Measurements from ENCODE around the gene ALOX5.
"Not testable (repeated sequence)": the region's sequence is repeated elsewhere in the genome, so short reads cannot be mapped to it uniquely, and the experiment has no call there.

Gene ALOX5

DNA sequence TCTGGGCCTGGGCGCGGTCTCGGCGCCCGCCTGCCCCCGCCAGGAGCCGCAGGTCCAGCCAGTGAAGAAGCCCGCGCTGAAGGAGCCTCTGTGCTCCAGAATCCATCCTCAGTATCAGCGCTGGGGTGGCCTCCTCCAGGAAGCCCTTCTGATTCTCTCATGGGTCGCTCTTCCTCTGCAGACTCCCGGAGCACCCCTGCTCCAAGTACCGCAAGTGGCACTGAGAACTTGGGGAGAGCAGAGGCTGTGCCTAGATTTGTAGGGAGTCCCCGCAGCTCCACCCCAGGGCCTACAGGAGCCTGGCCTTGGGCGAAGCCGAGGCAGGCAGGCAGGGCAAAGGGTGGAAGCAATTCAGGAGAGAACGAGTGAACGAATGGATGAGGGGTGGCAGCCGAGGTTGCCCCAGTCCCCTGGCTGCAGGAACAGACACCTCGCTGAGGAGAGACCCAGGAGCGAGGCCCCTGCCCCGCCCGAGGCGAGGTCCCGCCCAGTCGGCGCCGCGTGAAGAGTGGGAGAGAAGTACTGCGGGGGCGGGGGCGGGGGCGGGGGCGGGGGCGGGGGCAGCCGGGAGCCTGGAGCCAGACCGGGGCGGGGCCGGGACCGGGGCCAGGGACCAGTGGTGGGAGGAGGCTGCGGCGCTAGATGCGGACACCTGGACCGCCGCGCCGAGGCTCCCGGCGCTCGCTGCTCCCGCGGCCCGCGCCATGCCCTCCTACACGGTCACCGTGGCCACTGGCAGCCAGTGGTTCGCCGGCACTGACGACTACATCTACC lies at the start of gene ALOX5:
Gene ALOX5 (plus strand): TSS at position 641 of the 774 bp plus-strand sequence. CDS start 64 bp downstream, at position 705.
- DNase-seq = no peak

DNA sequence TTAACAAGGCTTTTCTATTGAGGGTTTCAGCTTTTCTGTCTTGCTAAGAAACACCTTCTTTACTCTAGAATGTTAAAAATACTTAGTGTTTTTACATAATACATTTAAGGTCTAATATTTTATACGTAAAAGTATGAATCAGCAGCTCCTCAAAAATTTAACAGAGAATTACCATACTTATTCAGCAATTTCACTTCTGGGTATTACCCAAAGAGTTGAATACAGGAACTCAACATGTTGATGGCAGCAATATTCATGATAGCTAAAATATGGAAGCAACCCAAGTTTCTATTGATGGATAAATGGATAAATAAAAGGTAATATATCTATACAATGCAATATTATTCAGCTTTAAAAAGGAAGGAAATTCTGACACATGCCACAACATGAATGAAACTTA lies 48.9 kb upstream of the ALOX5 start:
- DNase-seq = no peak

DNA sequence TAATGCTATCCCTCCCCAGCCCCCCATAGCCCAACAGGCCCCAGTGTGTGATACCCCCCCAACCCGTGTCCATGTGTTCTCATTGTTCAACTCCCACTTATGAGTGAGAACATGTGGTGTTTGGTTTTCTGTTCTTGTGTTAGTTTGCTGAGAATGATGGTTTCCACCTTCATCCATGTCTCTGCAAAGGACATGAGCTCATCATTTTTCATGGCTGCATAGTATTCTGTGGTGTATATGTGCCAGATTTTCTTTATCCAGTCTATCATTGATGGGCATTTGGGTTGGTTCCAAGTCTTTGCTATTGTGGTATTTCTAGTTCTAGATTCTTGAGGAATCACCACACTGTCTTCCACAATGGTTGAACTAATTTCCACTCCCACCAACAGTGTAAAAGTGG lies 47.2 kb upstream of the ALOX5 start:
- not testable (repeated sequence) for DNase-seq

DNA sequence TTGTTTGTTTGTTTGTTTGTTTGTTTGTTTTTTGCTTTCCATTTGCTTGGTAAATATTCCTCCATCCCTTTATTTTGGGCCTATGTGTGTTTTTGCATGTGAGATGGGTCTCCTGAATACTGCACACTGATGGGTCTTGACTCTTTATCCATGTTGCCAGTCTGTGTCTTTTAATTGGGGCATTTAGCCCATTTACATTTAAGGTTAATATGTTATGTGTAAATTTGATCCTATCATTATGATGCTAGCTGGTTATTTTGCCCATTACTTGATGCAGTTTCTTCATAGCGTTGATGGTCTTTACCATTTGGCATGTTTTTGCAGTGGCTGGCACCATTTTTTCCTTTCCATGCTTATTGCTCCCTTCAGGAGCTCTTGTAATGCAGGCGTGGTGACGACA lies 42.2 kb upstream of the ALOX5 start:
- not testable (repeated sequence) for DNase-seq

DNA sequence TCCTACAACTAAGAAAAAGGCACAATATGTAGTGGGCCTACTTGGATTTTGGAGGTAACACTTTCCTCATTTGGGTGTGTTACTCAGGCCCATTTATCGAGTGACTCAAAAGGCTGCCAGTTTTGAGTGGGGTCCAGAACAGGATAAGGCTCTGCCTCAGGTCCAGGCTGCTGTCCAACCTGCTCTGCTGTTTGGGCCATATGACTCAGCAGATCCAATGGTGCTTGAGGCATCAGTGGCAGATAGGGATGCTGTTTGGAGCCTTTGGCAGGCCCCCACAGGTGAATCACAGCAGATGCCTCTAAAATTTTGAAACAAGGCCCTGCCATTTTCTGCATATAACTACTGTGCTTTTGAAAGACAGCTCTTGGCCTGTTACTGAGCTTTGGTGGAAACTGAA lies 34.1 kb upstream of the ALOX5 start:
- DNase-seq = no peak

DNA sequence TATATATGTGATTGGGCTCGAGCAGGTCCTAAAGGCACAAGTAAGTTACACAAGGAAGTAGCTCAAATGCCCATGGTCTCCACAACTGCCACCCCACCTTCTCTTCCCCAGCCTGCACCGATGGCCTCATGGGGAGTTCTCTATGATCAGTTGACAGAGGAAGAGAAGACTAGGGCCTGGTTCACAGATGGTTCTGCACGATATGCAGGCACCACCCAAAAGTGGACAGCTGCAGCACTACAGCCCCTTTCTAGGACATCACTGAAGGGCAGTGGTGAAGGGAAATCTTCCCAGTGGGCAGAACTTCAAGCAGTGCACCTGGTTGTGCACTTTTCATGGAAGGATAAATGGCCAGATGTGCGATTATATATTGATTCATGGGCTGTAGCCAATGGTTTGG lies 33.6 kb upstream of the ALOX5 start:
- not testable (repeated sequence) for DNase-seq

DNA sequence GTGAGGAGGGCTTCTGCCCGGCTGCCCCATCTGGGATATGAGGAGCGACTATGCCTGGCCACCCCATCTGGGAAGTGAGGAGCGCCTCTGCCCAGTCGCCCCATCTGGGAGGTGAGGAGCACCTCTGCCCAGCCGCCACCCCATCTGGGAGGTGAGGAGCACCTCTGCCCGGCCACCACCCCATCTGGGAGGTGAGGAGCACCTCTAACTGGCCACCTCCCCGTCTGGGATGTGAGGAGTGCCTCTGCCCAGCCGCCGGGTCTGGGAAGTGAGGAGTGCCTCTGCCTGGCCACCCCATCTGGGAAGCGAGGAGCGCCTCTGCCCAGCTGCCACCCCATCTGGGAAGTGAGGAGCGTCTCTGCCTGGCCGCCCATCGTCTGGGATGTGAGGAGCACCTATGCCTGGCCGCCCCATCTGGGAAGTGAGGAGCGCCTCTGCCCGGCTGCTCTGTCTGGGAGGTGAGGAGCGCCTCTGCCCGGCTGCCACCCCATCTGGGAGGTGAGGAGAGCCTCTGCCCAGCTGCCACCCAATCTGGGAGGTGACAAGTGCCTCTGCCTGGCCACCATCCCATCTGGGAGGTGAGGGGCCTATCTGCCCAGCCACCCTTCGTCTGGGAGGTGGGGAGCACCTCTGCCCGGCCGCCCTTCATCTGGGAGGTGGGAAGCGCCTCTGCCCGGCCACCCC lies 27.2 kb upstream of the ALOX5 start:
- DNase-seq = not testable (repeated sequence)

DNA sequence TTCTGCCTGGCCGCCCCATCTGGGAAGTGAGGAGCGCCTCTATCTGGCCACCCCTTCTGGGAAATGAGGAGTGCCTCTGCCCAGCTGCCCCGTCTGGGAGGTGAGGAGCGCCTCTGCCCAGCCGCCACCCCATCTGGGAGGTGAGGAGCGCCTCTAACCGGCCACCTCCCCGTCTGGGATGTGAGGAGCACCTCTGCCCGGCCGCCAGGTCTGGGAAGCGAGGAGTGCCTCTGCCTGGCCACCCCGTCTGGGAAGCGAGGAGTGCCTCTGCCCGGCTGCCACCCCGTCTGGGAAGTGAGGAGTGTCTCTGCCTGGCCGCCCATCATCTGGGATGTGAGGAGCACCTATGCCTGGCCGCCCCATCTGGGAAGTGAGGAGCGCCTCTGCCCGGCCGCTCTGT lies 26.6 kb upstream of the ALOX5 start:
- DNase-seq = not testable (repeated sequence)

DNA sequence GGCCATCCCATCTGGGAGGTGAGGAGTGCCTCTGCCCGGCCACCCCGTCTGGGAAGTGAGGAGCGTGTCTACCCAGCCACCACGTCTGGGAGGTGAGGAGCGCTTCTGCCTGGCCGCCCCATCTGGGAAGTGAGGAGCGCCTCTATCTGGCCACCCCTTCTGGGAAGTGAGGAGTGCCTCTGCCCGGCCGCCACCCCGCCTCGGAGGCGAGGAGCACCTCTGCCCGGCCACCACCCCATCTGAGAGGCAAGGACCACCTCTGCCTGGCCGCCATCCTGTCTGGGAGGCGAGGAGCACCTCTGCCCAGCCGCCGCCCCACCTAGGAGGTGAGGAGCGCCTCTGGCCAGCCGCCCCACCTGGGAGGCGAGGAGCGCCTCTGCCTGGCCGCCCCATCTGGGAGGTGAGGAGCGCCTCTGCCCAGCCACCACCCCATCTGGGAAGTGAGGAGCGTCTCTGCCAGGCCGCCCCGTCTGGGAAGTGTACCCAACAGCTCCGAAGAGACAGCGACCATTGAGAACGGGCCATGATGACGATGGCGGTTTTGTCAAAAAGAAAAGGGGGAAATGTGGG lies 25.7 kb upstream of the ALOX5 start:
- not testable (repeated sequence) for DNase-seq

DNA sequence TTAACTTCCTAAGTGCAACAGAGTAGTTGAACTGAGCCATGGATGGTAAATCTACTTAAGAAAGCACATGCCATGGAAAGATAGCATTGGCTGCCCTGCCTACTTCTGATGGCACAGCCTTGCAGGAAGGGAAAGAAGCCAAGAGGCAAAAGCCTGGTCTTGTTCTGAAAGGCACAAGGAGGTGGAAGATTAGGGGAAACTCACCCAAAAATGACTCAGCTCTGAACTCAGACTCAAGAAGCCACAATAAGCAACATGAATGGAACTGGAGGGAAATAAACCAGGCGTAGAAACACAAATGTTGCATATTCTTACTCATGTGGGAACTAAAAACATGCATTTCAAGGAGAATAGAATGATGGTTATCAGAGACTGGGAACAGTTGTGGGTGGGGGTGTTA lies 20.8 kb upstream of the ALOX5 start:
- DNase-seq = no peak

DNA sequence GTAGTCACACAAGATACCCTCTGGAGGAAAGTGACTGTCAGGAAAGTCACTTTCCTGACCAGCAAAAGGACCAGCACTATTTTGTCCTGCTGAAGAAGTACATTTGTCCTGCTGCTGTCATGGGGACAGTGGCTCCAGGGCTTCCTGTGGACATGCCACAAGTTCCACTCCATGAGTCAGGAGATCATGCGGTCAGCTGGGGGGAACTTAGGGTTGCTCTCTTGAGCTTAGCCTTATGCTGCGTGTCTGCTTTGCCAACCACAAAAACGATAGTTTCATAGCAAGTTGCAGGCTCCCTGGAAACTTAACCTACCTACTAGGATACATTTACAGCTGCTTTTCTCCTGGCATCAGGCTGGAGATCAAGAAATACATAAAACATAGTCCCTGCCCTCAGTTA lies 19.8 kb upstream of the ALOX5 start:
- DNase-seq = no peak

DNA sequence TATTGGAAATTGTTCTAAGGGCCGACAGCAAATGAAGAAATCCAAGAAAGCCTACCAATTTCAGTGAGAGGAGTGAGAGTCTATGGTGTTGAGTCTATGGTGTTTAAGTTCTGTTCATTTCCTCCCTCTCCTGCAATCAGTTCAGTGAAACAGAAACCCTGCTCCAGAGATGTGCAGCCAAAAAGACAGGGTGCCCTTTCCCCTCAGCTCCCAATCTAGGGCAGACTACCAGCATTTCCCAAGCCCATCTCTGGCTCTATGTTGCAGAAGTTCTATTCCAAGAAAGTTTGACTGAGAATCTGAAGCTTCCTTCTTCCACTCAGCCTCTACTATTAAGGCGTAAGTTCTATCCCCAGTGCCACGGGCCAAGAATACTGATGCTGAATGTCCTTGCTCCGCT lies 18.5 kb upstream of the ALOX5 start:
- DNase-seq = no peak

DNA sequence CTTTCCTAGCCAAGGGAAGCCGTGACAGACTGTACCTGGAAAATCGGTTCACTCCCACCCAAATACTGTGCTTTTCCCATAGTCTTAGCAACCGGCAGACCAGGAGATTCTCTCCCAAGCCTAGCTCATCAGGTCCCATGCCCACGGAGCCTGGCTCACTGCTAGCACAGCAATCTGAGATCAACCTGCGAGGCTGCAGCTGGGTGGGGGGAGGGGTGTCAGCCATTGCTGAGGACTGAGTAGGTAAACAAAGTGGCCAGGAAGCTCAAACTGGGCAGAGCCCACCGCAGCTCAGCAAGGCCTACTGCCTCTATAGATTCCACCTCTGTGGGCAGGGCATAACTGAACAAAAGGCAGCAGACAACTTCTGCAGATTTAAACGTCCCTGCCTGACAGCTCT lies 15.1 kb upstream of the ALOX5 start:
- DNase-seq = not testable (repeated sequence)

DNA sequence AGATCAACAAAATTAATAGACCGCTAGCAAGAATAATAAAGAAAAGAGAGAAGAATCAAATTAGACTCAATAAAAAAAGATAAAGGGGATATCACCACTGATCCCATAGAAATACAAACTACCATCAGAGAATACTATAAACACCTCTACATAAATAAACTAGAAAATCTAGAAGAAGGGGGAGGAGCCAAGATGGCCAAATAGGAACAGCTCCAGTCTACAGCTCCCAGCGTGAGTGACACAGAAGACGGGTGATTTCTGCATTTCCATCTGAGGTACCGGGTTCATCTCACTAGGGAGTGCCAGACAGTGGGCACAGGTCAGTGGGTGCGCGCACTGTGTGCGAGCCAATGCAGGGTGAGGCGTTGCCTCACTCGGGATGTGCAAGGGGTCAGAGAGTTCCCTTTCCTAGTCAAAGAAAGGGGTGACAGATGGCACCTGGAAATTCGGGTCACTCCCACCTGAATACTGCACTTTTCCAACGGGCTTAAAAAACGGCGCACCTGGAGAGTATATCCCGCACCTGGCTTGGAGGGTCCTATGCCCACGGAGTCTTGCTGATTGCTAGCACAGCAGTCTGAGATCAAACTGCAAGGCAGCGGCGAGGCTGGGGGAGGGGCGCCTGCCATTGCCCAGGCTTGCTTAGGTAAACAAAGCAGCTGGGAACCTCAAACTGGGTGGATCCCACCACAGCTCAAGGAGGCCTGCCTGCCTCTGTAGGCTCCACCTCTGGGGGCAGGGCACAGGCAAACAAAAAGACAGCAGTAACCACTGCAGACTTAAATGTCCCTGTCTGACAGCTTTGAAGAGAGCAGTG lies 11.8 kb upstream of the ALOX5 start:
- DNase-seq = not testable (repeated sequence)

DNA sequence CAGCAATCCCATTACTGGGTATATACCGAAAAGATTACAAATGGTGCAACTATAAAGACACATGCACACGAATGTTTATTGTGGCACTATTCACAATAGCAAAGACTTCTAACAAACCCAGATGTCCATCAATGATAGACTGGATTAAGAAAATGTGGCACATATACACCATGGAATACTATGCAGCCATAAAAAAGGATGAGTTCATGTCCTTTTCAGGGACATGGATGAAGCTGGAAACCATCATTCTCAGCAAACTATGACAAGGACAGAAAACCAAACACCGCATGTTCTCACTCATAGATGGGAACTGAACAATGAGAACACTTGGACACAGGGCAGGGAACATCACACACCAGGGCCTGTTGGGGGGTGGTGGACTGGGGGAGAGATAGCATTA lies 6.4 kb upstream of the ALOX5 start:
- not testable (repeated sequence) for DNase-seq

DNA sequence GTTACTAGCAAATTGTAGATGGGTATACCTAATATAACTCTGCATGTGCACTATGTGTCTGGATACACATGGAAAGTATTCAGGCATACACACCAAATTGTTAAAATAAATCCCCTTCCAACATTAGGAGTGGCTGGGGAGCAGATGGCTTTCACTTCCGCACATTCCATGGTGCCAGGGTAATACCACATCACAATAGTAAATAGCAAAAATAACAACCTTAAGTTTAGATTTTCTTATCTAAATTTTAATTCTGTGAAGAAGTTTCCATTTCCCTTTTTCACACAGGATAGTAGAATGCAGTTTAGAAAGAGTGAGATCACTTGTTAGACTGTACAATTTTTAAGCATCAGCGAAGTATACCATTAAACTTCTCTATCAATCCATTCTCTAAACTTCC lies 5.8 kb upstream of the ALOX5 start:
- no peak for DNase-seq

DNA sequence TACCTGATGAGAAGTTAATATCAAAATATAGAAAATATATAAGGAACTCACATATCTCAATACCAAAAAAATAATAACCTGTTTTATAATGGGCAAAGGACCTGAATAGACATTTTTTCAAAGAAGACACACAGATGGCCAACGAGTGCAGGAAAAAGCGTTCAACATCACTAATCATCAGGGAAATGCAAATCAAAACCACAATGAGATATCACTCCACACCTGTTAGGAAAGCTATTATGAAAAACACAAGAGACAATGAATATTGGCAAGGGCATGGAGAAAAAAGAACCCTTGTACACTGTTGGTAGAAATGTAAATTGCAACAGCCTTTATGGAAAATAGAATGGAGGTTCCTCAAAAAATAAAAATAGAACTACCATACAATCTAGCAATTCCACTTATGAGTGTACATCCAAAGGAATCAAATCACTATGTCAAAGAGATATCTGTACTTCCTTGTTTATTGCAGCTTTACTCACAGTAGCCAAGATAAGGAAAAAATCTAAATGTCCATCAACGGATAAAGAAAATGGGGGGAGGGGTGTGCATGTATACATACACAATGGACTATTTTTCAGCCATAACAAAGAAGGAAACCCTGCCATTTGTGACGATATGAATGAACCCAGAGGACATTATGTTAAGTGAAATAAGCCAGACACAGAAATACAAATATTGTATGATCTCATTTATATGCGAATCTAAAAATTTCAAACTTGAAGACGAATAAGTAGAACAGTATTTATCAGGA lies 3.6 kb upstream of the ALOX5 start:
- no peak for DNase-seq

DNA sequence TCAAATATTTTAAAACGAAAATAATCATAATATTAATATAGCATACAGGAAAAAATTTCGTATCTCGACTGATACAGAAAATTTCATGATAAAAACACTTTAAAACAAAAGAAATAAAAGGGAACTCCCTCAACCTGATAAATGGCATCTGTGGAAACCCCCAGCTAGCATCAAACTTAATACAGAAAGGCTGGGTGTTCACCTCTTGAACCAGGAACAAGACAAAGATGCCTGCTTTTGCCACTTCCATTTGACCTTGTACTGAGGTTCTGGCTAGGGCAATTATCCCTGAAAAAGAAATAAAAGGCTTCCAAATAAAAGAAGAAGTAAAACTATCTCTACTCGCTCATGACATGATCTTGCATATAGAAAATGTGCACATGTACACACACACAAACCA lies 2.5 kb upstream of the ALOX5 start:
- no peak for DNase-seq

DNA sequence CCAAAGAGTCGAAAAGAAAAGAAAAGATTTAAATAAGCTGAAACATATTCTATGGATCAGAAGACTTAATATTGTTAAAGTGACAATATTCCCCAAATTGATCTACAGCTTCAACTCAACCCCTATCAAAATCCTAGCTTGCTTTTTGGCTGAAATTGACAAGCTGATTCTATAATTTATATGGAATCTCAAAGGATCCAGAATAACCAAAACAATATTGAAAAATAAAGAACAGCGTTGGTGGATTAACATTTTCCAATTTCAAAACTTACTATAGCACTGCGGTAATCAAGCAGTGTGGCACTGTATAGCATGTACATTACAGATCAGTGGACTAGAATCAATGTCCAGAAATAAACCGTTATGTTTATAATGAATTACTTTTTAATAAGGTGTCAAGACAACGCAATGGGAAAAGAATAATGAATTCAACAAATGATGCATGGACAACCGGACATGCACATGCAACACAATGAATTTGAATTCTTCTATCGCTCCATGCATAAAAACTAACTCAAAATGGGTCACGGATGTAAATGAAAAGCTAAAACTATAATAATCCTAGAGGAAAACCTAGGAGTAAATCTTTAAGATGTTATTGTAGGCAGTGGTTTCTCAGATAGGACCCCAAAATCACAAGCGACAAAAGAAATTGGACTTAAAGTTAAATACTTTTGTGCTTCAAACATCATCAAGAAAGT lies 1.6 kb upstream of the ALOX5 start:
- DNase-seq = no peak

DNA sequence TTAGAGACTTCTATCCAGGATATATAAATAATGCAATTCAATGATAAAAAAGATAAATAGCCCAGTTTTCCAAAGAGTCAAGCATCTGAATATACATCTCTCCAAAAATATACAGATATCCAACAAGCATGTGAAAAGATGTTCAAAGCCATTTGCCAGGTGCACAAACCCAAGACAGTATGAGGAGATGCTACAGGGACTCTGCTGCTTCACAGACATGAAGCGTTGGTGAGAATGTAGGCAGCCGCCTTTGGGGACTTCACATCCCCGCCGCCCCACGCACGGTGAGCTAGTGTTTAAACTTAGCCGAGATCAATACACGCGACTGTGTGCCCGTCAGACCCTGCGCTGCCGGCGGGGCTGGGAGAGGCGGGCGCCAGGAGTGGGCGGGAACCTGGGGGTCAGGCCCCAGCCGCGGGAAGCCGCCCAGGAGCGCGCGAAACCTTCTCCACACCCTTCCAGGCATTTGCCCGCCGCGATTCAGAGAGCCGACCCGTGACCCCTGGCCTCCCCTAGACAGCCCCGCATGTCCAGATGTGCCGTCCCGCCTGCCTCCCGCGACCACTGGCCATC lies 927 bp upstream of the ALOX5 start:
- DNase-seq = no peak

DNA sequence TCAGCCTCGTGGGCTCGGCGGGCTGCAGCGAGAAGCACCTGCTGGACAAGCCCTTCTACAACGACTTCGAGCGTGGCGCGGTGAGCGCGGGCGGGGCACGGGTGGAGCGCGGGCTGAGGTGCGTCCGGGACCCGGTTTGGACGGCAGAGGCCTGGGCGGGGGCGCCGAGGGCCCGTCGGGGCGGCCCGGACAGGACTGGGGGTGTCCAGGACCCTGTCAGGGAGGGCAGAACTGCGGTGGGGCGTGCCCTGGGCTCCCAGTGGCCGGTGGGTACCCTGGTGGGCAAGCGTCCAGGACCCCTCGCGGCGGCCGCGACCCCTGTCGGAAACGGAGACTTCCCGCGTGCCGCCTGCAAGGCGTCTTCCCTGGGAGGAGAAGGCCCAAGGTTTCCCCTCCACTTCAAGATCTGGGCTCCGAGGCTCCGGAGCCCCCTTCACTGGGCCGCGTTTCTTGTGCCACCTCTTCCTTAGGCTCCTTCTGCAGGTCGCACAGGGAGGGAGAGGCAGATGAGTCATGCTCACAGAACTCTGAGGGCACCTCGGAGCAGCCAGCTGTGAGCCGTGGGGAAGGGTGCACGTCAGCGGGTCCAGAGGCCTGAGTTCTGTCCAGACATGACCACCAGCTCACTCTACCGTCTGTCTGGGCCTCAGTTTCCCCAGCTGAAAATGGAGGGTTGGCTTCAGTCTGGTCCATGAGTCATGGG lies 485 bp downstream of the ALOX5 start:
- no peak for DNase-seq

All from activated CD4-positive, CD25-positive, alpha-beta regulatory T cell (primary cell).